Heart left ventricle (tissue), 13 donors: ENCODE measurements around the gene PTPRM.

Experiments
- POLR2A ChIP-seq, 2 donors: fragments of 450-650 bp; IDR thresholded peaks; one replicate each; pipeline ENCODE4 v1.6.1; 2017; ENCODE audit warnings: antibody characterized with exemption in 2 of 2, mild to moderate bottlenecking in 2 of 2, moderate library complexity in 2 of 2
- TF ChIP-seq, protein P1 (sequence below), 12 donors: fragments of 200-600 bp; sonication (generic) in 4 of 12; IDR thresholded peaks; one replicate each; pipeline versions ENCODE4 v1.5.0 to v1.8.0; 2018 to 2022; ENCODE audit warnings: antibody characterized with exemption in 12 of 12, mild to moderate bottlenecking in 5 of 12
- donor health status: ischemic (EF 13 %, LVEDD 7.1; RV severe dilation, severe dysfunction).
- donor health status: DM: no; HTN: yes; CAD: no.
- donor health status: DM: no; HTN: no; CAD: no.
- donor health status: ischemic (EF 25% LVEDD 6.9; RV normal size, moderate dysfunction).
- donor health status: ischemic (EF 25% LVEDD 5.7; RV mildly dilated, moderate dysfunction).
- donor health status: ischemic (EF 35%, LVEDD 5.7; RV mildly dilated, moderate dysfunction).
- donor health status: nonischemic (EF 11% LVEDD 7.7; RV severe dilation, severe dysfunction).
- donor health status: DM: yes; HTN: yes; CAD: no.
- donor health status: PGD.
- donor health status: ischemic (EF 29% LVEDD 5.4; RV normal size, mild dysfunction).
- donor health status: nonischemic (EF 23%, LVEDD 6.1; RV moderate dilation, normal function).

- TF ChIP-seq, protein P1, sequence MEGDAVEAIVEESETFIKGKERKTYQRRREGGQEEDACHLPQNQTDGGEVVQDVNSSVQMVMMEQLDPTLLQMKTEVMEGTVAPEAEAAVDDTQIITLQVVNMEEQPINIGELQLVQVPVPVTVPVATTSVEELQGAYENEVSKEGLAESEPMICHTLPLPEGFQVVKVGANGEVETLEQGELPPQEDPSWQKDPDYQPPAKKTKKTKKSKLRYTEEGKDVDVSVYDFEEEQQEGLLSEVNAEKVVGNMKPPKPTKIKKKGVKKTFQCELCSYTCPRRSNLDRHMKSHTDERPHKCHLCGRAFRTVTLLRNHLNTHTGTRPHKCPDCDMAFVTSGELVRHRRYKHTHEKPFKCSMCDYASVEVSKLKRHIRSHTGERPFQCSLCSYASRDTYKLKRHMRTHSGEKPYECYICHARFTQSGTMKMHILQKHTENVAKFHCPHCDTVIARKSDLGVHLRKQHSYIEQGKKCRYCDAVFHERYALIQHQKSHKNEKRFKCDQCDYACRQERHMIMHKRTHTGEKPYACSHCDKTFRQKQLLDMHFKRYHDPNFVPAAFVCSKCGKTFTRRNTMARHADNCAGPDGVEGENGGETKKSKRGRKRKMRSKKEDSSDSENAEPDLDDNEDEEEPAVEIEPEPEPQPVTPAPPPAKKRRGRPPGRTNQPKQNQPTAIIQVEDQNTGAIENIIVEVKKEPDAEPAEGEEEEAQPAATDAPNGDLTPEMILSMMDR (IDR thresholded peaks at IDR 0.05), result no peak
- no peak for TF ChIP-seq POLR2A (IDR thresholded peaks at IDR 0.05)
Observed at GRCh38 chr18:8400193-8400752, 833.2 kb downstream of the PTPRM start.
